Mesenteric fat pad (tissue), 1 donor: ENCODE results near the gene POLE. TPM values are rescaled to one million over a fixed set of nuclear protein-coding genes. Genes with fewer than 3 reads are reported as not detected.

Experiments
- DNase-seq: peaks from one replicate; pipeline ENCODE4 v3.0.0-alpha.2; 2020; ENCODE audit warnings: low spot score
- total RNA-seq: library from RNA; stranded (reverse); fragmentation: NEBNext Ultra II Directional; extraction: Animal tissue kit (Norgen Biotek cat#: 25700); gene quantifications from one replicate; pipeline ENCODE4 v1.2.1, GENCODE V29; 2021
- donor health status: DM: yes; HTN: yes; CAD: no.

POLE gene
- total RNA-seq, 1 donor from 2014 or later = 23.9 TPM

- no peak for DNase-seq
These were observed 28.8 kb downstream of the POLE start for GRCh38 chr12:132658149-132658894.

- DNase-seq = no peak
These were observed 30.0 kb downstream of the POLE start for GRCh38 chr12:132657004-132657727.

DNA sequence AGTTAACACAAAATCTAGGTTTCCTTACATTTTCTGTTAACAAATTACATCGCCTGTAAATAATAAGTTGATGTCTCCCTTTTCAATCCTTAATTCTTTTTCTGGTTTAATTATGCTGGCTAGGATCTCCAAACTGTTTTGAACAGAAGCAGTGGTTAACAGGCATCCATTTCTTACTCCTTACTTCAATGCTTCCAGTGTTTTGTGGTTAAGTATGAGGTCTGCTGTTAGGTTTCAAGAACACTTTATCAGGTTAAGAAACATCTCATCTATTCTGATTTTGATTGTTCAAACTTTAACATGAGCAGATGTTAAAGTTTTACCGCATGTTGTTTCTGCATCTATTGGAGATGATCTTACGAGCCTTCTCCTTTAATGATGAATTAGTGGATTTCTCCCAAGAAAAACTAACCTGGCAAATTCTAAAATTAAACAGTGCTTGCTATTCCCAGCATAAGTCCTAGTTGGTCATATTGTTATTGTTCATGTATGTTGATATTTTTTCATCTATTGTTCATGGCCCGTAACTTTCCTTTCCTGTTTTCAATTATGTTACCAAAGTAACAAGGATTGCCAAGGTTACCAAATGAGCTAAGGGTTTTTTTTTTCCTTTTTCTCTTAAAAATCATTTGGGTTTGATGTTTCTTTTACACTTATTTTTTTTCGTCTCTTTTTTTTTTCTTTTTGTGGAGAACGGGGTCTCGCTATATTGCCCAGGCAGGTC lies 33.4 kb downstream of the POLE start:
- DNase-seq = no peak

GRCh38 chr12:132651444-132652100 lies 35.6 kb downstream of the POLE start:
- DNase-seq = no peak

GRCh38 chr12:132649226-132649945 lies 37.8 kb downstream of the POLE start:
- DNase-seq = no peak

DNA sequence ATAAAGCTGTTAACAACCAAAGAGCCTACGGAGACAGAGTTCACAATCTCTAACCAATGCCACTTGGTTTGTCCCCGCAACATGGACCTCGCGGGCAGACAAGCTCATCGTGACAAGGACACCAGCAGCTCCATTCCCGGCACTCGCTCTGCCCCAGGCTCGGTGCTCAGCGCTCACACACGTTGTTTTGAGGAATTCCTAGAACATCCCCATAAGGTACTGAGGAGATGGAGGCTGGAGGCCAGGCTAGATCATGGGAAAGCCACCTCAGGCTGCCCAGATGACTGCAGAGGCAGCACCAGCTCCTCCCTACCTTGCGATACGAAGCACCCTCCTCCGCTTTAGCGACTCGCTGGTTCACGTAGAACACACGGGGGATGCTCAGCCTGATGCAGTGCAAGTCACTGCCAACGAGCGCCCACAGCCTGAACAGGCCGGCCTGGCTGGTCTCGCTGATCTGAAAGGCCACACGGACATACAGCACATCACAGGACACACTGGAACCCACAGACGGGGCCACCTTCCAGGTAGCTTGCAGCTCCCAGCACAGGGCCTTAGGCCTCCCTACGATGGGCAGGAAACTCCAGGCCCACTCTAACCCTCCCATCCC lies 38.4 kb downstream of the POLE start:
- no peak for DNase-seq

GRCh38 chr12:132647858-132648257 lies 39.3 kb downstream of the POLE start:
- DNase-seq = no peak

DNA sequence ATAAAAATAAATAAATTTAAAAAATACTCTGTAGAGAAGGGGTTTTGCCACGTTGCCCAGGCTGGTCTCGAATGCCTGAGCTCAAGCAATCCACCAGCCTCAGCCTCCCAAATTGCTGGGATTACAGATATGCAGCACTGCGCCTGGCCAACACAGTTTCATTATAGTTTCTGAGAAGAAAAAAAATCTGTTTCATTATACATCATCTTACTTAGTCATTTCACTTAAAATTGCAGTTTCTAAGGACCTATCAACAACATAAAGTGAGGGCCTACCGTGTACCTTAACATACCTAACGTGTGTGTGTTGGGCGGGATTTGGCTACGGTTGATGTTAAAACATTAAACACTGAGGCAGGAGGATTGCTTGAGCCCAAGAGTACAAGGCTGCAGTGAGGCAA lies 40.3 kb downstream of the POLE start:
- no peak for DNase-seq

- DNase-seq = no peak
These were observed 44.0 kb downstream of the POLE start for GRCh38 chr12:132642846-132643835.

- no peak for DNase-seq
These were observed 45.1 kb downstream of the POLE start for GRCh38 chr12:132641811-132642650.

DNA sequence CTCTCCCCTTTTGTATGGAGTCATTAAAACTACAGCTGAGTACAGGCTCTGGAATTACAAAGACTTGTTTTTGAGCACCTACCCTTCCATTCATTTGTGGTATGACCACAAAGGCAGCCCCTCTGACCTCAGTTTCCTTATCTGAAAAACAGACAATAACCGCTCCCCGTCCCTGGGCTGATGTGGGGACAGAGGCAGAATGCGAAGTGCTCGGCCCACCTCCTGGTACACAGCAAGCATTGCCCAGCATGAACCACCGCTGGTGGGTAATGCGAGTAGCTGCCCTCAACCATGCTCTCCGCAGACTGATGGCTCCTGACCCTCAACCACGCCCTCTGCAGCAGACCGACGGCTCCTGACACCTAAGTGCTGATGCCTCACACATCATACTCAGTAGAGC lies 46.2 kb downstream of the POLE start:
- DNase-seq = no peak

DNA sequence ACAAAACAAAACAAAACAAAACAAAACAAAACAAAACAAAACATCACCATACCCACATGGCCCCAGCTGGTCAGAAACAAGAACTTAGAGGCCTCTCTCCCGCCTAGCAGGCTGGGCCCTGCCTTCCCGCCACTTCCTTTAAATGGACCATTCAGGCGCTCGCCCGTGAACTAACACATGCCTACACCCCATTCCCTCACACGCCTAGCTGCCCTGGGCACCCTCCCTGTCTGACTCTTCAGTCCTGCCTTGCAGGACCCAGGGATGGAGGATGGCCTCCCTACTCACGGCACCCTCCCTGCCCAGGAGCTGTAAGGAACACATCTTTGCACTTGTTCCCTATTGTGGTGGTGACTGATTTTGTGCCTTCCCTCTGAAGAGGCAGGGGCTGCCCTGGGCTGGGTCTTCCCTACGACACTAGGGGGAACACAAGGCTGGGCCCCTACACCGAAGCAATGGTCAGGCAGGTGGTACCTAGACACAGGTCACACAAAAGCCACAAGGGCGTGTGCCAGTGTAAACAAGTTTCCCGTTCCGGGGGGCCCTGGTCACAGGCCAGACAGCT lies 47.1 kb downstream of the POLE start:
- DNase-seq = no peak

GRCh38 chr12:132638541-132639408 lies 48.4 kb downstream of the POLE start:
- DNase-seq = no peak

DNA sequence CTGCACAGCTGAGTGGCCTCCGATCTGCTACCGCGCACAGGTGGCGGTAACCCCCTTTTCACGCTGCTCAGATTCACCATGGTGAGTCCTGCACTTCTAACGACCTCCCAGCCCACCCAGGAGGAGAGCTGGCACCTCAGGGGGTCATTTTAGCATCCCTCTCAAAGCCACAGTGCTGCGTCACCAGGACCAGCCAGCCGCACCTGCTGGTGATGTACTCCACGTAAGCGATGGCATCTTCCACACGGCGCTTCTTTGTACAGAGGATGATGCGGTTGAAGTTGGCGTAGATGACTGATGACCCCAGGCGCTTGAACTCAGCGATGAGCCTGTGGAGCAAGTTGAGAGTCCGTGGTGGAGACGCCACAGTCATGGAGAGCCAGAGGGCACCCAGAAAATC lies 49.3 kb downstream of the POLE start:
- no peak for DNase-seq

- no peak for DNase-seq
These were observed 51.8 kb downstream of the POLE start for GRCh38 chr12:132635076-132635955.

- DNase-seq = no peak
These were observed 52.6 kb downstream of the POLE start for GRCh38 chr12:132634411-132634990.
